Measurements from ENCODE around the gene EPHB6.

The EPHB6 gene

DNA sequence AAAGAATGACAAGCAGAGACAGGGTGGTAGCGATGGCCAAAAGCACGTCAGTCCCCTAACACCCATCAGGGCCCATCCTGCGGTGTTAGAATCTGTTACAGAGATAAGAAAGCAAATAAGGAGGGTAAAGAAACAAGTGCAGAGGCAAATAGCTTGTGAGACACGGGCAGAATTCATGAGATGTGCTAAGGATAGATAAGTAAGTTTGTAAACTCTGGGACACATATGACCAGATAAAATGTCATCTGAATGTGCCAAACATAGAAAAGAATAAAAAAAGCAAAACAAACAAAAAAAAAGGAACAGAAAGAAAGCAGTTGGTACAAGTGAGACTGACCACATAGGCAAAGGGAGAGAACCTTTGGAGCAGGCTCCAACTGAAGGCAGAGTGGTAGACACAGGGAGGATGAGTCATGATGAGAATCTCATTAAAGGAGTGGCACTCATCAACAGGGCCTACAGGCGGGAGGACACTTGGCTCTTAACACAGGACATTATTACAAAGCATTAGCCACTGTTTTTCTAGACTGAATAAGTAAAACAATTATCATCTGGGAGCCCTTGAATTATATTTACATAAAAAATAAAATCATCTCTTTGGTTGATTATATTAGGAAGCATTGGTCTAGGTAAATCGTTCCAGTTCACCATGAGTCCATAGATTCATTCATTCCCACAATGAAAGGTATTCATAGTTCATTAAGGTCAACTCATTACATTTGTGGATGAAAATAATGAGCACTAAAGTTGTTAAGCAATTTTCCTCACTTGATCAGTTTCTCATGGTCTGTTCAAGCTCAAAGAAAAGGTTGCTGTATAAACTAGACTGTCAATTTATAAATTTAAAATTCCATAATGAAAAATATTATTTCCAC is 21.5 kb upstream of the EPHB6 start:
- DNase-seq: no peak

DNA sequence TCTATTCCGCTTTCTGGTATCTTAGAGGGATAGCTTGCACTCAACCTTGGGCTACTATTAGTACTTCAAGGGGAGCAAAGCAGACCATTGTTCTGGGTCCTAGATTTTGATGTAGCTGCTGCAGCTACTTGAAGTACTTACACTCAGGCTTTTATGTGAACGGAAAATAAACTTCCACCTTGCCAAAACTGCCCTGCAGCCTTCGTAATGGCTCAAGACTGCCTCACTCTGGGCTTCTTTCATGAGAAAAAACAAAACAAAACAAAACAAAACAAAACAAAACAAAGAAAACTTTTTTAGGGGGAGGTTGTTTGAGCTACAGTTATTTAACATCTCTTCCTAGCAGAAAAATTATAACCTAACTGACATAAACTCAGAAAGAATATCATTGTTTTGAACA is 19.4 kb upstream of the EPHB6 start:
- DNase-seq: no peak

DNA sequence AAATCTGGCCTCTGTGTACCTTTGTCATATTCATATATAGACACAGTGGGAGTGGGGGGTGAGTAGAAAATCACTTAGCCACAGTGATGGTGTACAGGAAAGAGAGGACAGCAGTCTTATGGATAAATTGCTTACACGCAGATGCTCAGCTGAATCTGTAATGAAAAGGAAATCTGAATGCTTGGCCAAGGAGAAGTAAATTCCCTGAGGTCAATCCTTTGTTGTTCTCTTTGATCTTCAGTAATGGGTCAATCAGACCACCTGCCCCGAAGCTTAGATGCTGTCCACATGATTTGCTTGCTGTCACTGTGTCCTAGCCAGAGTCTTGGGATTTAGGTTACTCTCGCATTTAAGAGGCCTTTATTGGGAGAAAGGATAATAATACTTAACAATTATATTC is 18.4 kb upstream of the EPHB6 start:
- no peak for DNase-seq

GRCh38 chr7:142838461-142839213 is 16.2 kb upstream of the EPHB6 start:
- DNase-seq: no peak

GRCh38 chr7:142842251-142842766 is 12.6 kb upstream of the EPHB6 start:
- DNase-seq: no peak

GRCh38 chr7:142847353-142847752 is 7.5 kb upstream of the EPHB6 start:
- no peak for DNase-seq

DNA sequence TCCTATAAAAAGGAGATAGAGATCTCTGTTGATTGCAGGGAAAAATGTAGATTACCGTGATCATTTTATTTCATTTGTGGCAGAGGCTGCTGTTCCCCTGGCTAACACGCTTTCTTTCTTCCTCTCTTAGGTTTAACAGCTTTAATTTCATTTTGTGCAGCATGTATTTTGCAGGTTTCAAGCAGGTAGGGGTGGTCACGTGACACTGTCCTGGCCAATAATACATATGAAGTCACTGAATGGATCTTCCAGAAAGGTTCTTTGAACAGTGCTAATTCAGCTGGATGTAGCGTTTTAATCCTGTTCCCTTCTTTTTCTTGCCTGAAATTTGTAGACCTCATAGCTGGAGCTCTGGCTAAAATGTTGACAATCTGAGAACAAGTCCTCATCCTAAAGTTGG is 3.6 kb upstream of the EPHB6 start:
- no peak for DNase-seq

DNA sequence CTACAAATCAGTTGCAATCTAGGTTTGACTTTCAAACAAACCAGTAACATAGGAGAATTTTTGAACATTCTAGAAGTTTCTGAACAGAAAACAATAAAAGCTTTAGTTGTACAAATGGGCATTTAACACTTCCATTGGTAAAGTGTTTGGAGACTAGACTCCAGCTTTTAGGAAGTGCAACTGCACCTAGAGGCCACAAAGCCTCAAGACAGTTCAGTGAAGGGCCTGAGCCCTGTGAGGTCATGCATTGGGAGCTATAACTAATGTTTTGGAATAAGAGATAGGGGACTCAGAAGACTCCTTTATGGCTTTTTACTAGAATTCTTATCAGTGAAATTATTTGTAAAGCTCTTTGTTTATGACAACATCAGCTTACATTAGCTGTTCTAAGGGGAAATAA is 3.0 kb upstream of the EPHB6 start:
- no peak for DNase-seq

DNA sequence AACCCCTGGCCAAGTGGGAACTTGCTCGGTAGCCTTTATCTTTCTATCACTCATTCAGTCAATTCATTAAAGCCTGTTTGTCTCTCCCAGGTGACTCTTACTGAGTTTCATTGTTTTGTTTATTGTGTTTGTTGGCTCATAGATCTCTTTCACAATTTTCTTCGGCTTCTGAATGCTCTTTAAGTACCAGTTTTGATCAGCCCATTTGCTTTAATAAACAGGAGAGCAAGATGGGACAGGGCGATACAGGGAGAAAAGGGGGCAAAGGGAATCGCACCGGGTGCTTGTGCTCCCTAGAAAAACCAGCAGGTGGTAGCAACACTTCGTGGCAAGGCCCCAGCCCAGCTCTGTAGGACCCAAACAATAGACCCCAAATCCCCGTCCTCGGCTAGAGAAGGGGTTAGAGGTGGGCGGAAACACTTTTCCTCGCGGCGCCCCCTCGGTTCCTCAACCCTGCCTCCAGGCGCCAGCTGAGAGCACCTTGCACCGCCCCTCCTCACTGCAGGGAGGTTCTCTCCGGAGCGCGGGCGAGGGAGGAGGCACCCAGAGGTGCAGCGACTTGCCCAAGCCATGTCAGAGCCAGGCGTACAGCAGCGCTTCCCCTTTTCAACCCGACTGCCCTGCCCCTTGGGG is 1.0 kb upstream of the EPHB6 start:
- DNase-seq: peak; percentile 44

DNA sequence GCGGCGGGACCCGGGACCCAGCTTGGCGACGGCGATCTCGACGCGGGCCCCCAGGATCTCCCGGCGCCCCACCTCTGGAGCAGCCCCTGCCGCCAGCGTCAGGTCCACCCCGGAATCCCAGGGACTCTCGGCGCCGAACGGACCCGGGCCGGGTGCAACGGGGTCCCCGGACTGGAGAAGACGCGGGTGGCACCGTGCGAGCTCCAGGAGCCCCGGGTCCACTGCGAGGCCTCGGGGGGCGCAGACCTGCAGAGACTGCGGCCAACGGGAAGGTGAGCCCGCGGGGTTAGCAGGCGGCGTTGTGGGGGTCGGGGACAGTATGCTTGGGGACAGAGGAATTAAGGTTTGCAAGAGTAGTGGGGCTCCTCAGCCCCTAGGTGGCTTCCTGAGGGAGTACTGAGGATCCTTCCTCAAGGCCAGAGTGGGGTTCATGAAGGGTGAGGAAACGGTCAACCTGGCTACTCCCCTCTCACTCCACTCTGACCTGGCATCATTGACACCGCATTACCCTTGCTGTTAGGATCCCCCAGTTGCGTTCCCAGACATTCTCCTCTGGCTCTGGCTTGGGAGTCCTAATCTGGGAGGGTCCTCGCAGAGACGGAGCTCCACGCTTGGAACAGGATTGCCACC is 353 bp downstream of the EPHB6 start:
- DNase-seq: no peak

GRCh38 chr7:142855756-142856564 is 1.1 kb downstream of the EPHB6 start:
- no peak for DNase-seq

- DNase-seq: no peak
Measured at GRCh38 chr7:142856565-142857245, 1.8 kb downstream of the EPHB6 start.

DNA sequence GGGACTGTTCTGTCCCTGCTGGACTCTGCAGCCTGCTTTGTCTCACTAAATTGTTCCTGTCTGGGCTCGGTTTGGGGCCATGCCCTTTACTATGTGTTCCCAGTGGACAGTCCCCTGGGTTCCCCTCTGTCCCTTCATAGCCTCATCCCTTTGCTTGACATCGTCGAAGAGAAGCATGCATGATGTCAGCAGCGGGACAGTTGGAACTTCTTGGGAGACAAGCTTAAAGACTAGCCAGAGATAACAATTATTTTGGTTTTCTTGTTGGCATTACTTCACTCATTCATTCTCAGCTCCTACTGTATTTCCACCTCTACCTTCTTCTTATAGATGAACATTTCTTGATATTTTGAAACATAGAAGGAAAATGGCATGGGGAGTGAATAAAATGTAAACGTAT is 2.7 kb downstream of the EPHB6 start:
- DNase-seq: no peak

- no peak for DNase-seq
Measured at GRCh38 chr7:142859411-142859810, 4.5 kb downstream of the EPHB6 start.

- DNase-seq: no peak
Measured at GRCh38 chr7:142859829-142860228, 5.0 kb downstream of the EPHB6 start.

DNA sequence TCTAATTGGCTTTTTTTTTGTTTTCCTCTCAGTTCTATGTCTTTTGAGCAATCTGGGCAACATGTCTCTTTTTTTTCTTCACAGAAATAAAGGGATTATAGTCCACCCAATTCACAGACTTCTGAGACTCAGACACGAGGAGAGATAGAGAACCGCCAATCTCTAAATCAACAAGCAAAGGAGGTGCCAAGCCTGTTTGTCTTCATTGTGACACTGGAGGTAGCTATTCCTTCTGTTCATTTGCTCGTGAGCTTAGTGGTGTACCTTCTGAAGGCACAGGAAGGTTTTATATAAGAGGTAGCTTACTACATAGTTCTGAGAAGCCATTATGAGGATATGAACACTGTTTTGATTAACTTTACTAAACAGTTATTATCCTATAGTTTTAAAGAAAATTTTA is 6.1 kb downstream of the EPHB6 start:
- DNase-seq: no peak

DNA sequence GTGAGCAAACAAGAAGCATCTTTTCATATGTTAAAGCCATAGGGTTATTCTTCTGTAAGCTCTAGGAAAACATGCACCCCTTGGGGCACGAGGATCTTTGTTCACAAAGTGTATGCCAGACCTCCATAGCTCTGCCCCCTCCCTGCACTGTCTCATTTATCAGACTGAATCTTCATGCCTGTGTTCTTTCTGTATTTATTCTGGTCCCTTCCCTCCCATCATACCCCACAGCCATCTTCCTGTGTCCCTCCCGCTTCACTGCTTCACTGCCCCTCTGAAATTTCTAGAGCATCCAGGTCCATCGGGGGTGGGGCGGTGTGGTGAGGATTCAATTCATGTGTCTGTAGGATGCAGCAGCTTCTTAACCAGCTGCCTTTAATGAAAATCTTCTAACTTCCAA is 7.5 kb downstream of the EPHB6 start:
- DNase-seq: no peak

GRCh38 chr7:142862786-142863400 is 8.0 kb downstream of the EPHB6 start:
- no peak for DNase-seq

DNA sequence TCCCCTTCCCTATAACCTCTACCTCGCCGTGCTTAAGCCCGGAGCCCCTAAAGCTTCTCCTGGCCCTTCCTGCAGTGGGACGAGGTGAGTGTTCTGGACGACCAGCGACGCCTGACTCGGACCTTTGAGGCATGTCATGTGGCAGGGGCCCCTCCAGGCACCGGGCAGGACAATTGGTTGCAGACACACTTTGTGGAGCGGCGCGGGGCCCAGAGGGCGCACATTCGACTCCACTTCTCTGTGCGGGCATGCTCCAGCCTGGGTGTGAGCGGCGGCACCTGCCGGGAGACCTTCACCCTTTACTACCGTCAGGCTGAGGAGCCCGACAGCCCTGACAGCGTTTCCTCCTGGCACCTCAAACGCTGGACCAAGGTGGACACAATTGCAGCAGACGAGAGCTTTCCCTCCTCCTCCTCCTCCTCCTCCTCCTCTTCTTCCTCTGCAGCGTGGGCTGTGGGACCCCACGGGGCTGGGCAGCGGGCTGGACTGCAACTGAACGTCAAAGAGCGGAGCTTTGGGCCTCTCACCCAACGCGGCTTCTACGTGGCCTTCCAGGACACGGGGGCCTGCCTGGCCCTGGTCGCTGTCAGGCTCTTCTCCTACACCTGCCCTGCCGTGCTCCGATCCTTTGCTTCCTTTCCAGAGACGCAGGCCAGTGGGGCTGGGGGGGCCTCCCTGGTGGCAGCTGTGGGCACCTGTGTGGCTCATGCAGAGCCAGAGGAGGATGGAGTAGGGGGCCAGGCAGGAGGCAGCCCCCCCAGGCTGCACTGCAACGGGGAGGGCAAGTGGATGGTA is 9.2 kb downstream of the EPHB6 start:
- no peak for DNase-seq

Measured in COR-L47 (cell line).